SK-N-SH (cell line): ENCODE measurements around the gene NOP53. TPM values are rescaled to one million over a fixed set of nuclear protein-coding genes. Genes with fewer than 3 reads are reported as not detected.

ENCODE experiments used
- CTCF ChIA-PET: fragments of 300-600, 350-600 bp; formaldehyde crosslinking; extraction: SDS; loops from one replicate; lab custom pipeline; 2021; lab: Yijun Ruan, JAX
- POLR2A ChIA-PET: fragments of 350-600 bp; sonication (Branson Sonifier 250); formaldehyde crosslinking; extraction: SDS; loops from one replicate; lab custom pipeline; 2020; ENCODE audit warnings: antibody characterized with exemption, inconsistent platforms; lab: Yijun Ruan, JAX
- DNase-seq: peaks from one replicate; pipeline ENCODE4 v3.0.0; 2012
- H2AFZ ChIP-seq: fragments of 200-600 bp; sonication (generic); 2 replicates; pipeline ENCODE4 v1.8.1; 2016; ENCODE audit warnings: antibody characterized with exemption, mild to moderate bottlenecking, low read depth
- H3F3A ChIP-seq: fragments of 200-600 bp; sonication (generic); replicated peaks from 2 replicates; pipeline ENCODE3; 2016; ENCODE audit warnings: antibody characterized with exemption, mild to moderate bottlenecking; ENCODE audit not compliant: insufficient read depth
- H3K27ac ChIP-seq, 2 experiments: fragments of 200-500 bp in 1 of 2; fragments of 200-600 bp in 1 of 2; sonication (Bioruptor generic) in 1 of 2; sonication (generic), shearing (Covaris generic) in 1 of 2; 2 replicates each; pipeline versions ENCODE4 v1.5.1 to v1.6.1; 2014 to 2016; ENCODE audit warnings: low read depth in 2 of 2, inconsistent platforms in 1 of 2, low read length in 1 of 2, mild to moderate bottlenecking in 1 of 2, mixed read lengths in 1 of 2
- H3K27me3 ChIP-seq: fragments of 200-600 bp; sonication (generic), shearing (Covaris generic); 2 replicates; pipeline ENCODE4 v1.6.1; 2016; ENCODE audit warnings: mixed run types; ENCODE audit not compliant: insufficient read depth
- H3K36me3 ChIP-seq, 2 experiments: fragments of 200-500 bp in 1 of 2; fragments of 200-600 bp in 1 of 2; sonication (Bioruptor generic) in 1 of 2; sonication (generic) in 1 of 2; replicated peaks in 1 of 2; 2 replicates each; pipeline versions ENCODE3 to v1.5.1; 2014 to 2016; ENCODE audit warnings: low read length in 1 of 2, mild to moderate bottlenecking in 1 of 2; ENCODE audit not compliant: insufficient read depth in 2 of 2, control insufficient read depth in 1 of 2
- H3K4me1 ChIP-seq, 2 experiments: fragments of 200-500 bp in 1 of 2; fragments of 200-600 bp in 1 of 2; sonication (Bioruptor generic) in 1 of 2; sonication (generic), shearing (Covaris generic) in 1 of 2; 2 replicates each; pipeline versions ENCODE4 v1.5.1 to v1.6.1; 2014 to 2016; ENCODE audit warnings: low read depth in 1 of 2, low read length in 1 of 2, mixed run types in 1 of 2; ENCODE audit not compliant: insufficient read depth in 2 of 2, control insufficient read depth in 1 of 2
- H3K4me2 ChIP-seq: fragments of 200-600 bp; sonication (generic), shearing (Covaris generic); 2 replicates; pipeline ENCODE4 v1.6.1; 2017; ENCODE audit warnings: mixed run types
- H3K4me3 ChIP-seq, 2 experiments: fragments of 200-500 bp in 1 of 2; fragments of 200-600 bp in 1 of 2; sonication (Bioruptor generic) in 1 of 2; sonication (generic), shearing (Covaris generic) in 1 of 2; 2 replicates each; pipeline versions ENCODE4 v1.5.1 to v1.8.1; 2014 to 2016; ENCODE audit warnings: low read depth in 2 of 2, inconsistent platforms in 1 of 2, low read length in 1 of 2, mild to moderate bottlenecking in 1 of 2, mixed read lengths in 1 of 2, moderate library complexity in 1 of 2
- H3K79me2 ChIP-seq: fragments of 200-600 bp; sonication (generic); 2 replicates; pipeline ENCODE4 v1.8.1; 2017; ENCODE audit warnings: mild to moderate bottlenecking; ENCODE audit not compliant: insufficient read depth
- H3K9ac ChIP-seq: fragments of 200-600 bp; sonication (generic); 2 replicates; pipeline ENCODE4 v1.6.1; 2017; ENCODE audit warnings: mixed run types
- H3K9me2 ChIP-seq: fragments of 200-600 bp; sonication (generic); 2 replicates; pipeline ENCODE4 v1.6.1; 2017; ENCODE audit warnings: mixed run types
- H3K9me3 ChIP-seq: fragments of 200-600 bp; sonication (generic); 2 replicates; pipeline ENCODE4 v1.6.1; 2017; ENCODE audit warnings: mixed run types, mild to moderate bottlenecking, moderate library complexity
- H4K20me1 ChIP-seq: fragments of 200-600 bp; sonication (generic); 2 replicates; pipeline ENCODE4 v1.6.1; 2017; ENCODE audit warnings: mild to moderate bottlenecking, mixed run types; ENCODE audit not compliant: insufficient read depth
- NFIC ChIP-seq: IDR thresholded peaks from 2 replicates; pipeline ENCODE4 v1.4.0; 2012; ENCODE audit warnings: borderline replicate concordance
- RAD21 ChIP-seq: IDR thresholded peaks from 2 replicates; pipeline ENCODE4 v1.6.1; 2012; ENCODE audit warnings: mild to moderate bottlenecking, low read length
- RCOR1 ChIP-seq: fragments of 150-350 bp; IDR thresholded peaks from 2 replicates; pipeline ENCODE4 v1.6.1; 2017; ENCODE audit warnings: antibody characterized with exemption, low read length
- SMC3 ChIP-seq: IDR thresholded peaks from 2 replicates; pipeline ENCODE4 v1.6.1; 2012; ENCODE audit warnings: low read depth, low read length, improper control_type of control experiment
- TAF1 ChIP-seq: IDR thresholded peaks from 2 replicates; pipeline ENCODE4 v1.6.1; 2012; ENCODE audit warnings: low read depth, mild to moderate bottlenecking, low read length, moderate library complexity, borderline replicate concordance
- TEAD4 ChIP-seq: IDR thresholded peaks from 2 replicates; pipeline ENCODE4 v1.4.0; 2012; ENCODE audit warnings: mild to moderate bottlenecking, borderline replicate concordance; ENCODE audit not compliant: insufficient read depth
- WGBS: methylation state at CpG from one replicate; pipeline ENCODE4 v1.1.6; 2017; ENCODE audit warnings: low lambda C conversion rate; 5-methylcytosine and 5-hydroxymethylcytosine counted together
- polyA plus RNA-seq, 3 experiments: library from polyadenylated mRNA; depleted of rRNA; stranded (reverse); fragments of >200 nt; gene quantifications; 2 replicates each; pipeline ENCODE4 v1.2.3, GENCODE V29; 2012
- TF ChIP-seq, protein P1 (sequence below): IDR thresholded peaks from 2 replicates; pipeline ENCODE4; 2012
- TF ChIP-seq, protein P2 (sequence below): IDR thresholded peaks from 2 replicates; pipeline ENCODE4 v1.4.0; 2012; ENCODE audit warnings: low read depth, borderline replicate concordance
- TF ChIP-seq, protein P3 (sequence below): fragments of 150-350 bp; IDR thresholded peaks from 2 replicates; pipeline ENCODE4 v1.6.1; 2017; ENCODE audit warnings: antibody characterized with exemption, low read length, low read depth, borderline replicate concordance
- TF ChIP-seq, protein P4 (sequence below): fragments of 200-600 bp; sonication (generic); IDR thresholded peaks from 2 replicates; pipeline ENCODE4 v1.6.1; 2017; ENCODE audit warnings: antibody characterized with exemption, mild to moderate bottlenecking, moderate library complexity
- TF ChIP-seq, protein P5 (sequence below): IDR thresholded peaks from 2 replicates; pipeline ENCODE4 v1.6.1; 2012; ENCODE audit warnings: mild to moderate bottlenecking, low read depth, low read length, moderate library complexity

NOP53 gene
- polyA plus RNA-seq, 1 of the 3 experiments (the other 2 are of a cell fraction): 275 TPM

DNA sequence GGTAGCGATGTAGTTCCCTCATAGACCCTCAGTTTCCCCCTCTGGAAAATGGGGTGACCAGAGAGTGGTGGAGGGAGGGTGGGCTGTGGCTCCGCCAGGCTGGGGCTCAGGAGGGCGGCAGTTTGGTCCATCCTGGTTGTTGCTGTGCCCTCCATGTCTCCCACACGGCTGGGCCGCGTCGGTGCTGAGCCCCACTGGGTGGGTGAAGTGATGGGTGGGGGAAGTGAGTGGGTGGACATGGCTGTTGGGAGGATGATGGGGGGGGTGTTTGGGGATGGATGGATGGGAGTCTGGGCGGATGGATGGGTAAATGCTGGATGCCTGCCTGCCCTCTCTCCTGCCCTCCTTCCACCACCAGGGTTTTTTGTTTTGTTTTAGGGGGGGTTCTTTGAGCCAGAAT lies 48.7 kb upstream of the NOP53 start (continued):
- TF ChIP-seq, protein P1, sequence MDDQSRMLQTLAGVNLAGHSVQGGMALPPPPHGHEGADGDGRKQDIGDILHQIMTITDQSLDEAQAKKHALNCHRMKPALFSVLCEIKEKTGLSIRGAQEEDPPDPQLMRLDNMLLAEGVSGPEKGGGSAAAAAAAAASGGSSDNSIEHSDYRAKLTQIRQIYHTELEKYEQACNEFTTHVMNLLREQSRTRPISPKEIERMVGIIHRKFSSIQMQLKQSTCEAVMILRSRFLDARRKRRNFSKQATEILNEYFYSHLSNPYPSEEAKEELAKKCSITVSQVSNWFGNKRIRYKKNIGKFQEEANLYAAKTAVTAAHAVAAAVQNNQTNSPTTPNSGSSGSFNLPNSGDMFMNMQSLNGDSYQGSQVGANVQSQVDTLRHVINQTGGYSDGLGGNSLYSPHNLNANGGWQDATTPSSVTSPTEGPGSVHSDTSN: no peak
- TF ChIP-seq, protein P2, sequence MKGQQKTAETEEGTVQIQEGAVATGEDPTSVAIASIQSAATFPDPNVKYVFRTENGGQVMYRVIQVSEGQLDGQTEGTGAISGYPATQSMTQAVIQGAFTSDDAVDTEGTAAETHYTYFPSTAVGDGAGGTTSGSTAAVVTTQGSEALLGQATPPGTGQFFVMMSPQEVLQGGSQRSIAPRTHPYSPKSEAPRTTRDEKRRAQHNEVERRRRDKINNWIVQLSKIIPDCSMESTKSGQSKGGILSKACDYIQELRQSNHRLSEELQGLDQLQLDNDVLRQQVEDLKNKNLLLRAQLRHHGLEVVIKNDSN: no peak

DNA sequence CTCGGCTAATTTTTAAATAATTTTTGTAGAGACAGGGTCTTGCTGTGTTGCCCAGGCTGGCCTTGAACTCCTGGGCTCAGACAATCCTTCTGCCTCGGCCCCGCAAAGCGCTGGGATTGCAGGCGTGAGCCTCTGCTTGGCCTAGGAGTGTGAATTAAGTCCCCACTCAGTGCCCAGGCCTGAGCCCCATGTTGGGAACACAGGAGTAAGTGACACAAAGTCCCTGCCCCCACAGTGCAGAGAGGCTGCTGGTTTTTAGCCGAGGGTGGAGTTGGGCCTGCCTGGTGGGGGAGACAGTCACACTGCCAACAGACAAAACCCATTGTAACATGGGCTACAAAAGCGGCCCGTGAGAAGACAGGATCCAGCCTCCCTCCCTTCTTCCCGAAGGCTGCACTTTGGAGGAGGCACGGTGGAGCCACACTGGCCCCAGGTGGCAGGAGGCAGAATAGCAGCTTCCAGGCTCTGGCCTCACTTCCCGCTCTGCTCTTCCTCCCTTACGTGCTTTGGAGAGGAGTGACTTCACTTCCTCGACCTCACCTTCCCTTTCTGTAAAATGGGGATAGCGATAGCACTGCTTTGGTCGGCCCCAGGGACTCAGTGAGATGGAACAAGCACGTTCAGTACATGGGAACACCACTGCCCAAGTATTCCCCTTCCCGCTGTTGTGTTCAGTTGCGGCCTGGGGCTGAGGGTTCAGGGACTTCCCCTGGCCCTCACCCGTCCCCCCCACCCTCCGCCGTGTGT lies 47.3 kb upstream of the NOP53 start:
- H4K20me1 ChIP-seq: 0 out of 2 replicates have a peak, but pooled peaks cover 6% of the 10 kb centered on the region
- no peaks in the 10 kb centered on the region for H3K9me3 ChIP-seq
- no peaks in the 10 kb centered on the region for H3K27me3 ChIP-seq
- H3K36me3 ChIP-seq: peaks cover 16 to 17% of the 10 kb centered on the region in 2 experiments
- peak; percentile 92 for DNase-seq
- WGBS: 47% methylated on average over 21 of the region's 21 CpGs
- no peak overlapping the region for H3K4me2 ChIP-seq
- H2AFZ ChIP-seq: no peak overlapping the region
- peak overlapping the region in 1 of 2 experiments; percentile 39; a peak in 2 of 4 replicates for H3K27ac ChIP-seq
- H3K79me2 ChIP-seq: no peaks in the 10 kb centered on the region
- CTCF ChIA-PET: interaction anchor here (0.6 to 23.1 kb wide), 51 partner anchors 9 to 422 kb away, joined by 3 to 475 read pairs (median 4); partner anchors contain the start of genes EHD2, KPTN, NAPA and NOP53
- no peak overlapping the region for H3K4me3 ChIP-seq
- H3K9me2 ChIP-seq: no peaks in the 10 kb centered on the region
- no peak overlapping the region for H3K9ac ChIP-seq
- H3K4me1 ChIP-seq: no peaks in the 10 kb centered on the region; a peak in 1 of 4 replicates
- H3F3A ChIP-seq: peaks cover 2% of the 10 kb centered on the region
- TF ChIP-seq RAD21: peak; percentile 98
- TF ChIP-seq TAF1: peak; percentile 38; the same call in 1 of the 2 replicates
- TF ChIP-seq, protein P3, sequence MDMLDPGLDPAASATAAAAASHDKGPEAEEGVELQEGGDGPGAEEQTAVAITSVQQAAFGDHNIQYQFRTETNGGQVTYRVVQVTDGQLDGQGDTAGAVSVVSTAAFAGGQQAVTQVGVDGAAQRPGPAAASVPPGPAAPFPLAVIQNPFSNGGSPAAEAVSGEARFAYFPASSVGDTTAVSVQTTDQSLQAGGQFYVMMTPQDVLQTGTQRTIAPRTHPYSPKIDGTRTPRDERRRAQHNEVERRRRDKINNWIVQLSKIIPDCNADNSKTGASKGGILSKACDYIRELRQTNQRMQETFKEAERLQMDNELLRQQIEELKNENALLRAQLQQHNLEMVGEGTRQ: no peak
- peak; percentile 95 for TF ChIP-seq SMC3
- TF ChIP-seq, protein P4, sequence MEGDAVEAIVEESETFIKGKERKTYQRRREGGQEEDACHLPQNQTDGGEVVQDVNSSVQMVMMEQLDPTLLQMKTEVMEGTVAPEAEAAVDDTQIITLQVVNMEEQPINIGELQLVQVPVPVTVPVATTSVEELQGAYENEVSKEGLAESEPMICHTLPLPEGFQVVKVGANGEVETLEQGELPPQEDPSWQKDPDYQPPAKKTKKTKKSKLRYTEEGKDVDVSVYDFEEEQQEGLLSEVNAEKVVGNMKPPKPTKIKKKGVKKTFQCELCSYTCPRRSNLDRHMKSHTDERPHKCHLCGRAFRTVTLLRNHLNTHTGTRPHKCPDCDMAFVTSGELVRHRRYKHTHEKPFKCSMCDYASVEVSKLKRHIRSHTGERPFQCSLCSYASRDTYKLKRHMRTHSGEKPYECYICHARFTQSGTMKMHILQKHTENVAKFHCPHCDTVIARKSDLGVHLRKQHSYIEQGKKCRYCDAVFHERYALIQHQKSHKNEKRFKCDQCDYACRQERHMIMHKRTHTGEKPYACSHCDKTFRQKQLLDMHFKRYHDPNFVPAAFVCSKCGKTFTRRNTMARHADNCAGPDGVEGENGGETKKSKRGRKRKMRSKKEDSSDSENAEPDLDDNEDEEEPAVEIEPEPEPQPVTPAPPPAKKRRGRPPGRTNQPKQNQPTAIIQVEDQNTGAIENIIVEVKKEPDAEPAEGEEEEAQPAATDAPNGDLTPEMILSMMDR: peak; percentile 93
- TF ChIP-seq, protein P5, sequence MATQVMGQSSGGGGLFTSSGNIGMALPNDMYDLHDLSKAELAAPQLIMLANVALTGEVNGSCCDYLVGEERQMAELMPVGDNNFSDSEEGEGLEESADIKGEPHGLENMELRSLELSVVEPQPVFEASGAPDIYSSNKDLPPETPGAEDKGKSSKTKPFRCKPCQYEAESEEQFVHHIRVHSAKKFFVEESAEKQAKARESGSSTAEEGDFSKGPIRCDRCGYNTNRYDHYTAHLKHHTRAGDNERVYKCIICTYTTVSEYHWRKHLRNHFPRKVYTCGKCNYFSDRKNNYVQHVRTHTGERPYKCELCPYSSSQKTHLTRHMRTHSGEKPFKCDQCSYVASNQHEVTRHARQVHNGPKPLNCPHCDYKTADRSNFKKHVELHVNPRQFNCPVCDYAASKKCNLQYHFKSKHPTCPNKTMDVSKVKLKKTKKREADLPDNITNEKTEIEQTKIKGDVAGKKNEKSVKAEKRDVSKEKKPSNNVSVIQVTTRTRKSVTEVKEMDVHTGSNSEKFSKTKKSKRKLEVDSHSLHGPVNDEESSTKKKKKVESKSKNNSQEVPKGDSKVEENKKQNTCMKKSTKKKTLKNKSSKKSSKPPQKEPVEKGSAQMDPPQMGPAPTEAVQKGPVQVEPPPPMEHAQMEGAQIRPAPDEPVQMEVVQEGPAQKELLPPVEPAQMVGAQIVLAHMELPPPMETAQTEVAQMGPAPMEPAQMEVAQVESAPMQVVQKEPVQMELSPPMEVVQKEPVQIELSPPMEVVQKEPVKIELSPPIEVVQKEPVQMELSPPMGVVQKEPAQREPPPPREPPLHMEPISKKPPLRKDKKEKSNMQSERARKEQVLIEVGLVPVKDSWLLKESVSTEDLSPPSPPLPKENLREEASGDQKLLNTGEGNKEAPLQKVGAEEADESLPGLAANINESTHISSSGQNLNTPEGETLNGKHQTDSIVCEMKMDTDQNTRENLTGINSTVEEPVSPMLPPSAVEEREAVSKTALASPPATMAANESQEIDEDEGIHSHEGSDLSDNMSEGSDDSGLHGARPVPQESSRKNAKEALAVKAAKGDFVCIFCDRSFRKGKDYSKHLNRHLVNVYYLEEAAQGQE: 0 out of 2 replicates have a peak, but pooled peaks have one; percentile 30
- peak; percentile 38; the same call in 1 of the 2 replicates for TF ChIP-seq RCOR1
- TF ChIP-seq TEAD4: no peak
- no peak for TF ChIP-seq NFIC
- TF ChIP-seq, all 33 proteins: peak for 6
- POLR2A ChIA-PET: no interaction called here
